Astrocyte (in vitro differentiated cells and primary cell): ENCODE measurements around the gene SLC25A10. TPM values are rescaled to one million over a fixed set of nuclear protein-coding genes. Genes with fewer than 3 reads are reported as not detected.

ENCODE experiments used
- DNase-seq: peaks from one replicate; pipeline ENCODE4 v3.0.0-alpha.2; 2010; ENCODE audit warnings: low read depth
- FAIRE-seq: peaks from 2 replicates; lab custom pipeline; 2011; peaks lifted over from hg19 to GRCh38; lab: Jason Lieb, UNC
- H2AFZ ChIP-seq: 2 replicates; pipeline ENCODE4 v1.6.0; 2012; ENCODE audit warnings: low read depth, low read length, inconsistent platforms
- H3K27ac ChIP-seq: 2 replicates; pipeline ENCODE4 v1.5.1; 2011; ENCODE audit warnings: low read depth, low read length, inconsistent platforms
- H3K27me3 ChIP-seq: 2 replicates; pipeline ENCODE4 v1.6.0; 2011; ENCODE audit warnings: low read length, inconsistent platforms; ENCODE audit not compliant: insufficient read depth
- H3K36me3 ChIP-seq: 2 replicates; pipeline ENCODE4 v1.5.1; 2011; ENCODE audit warnings: low read length, inconsistent platforms; ENCODE audit not compliant: insufficient read depth
- H3K4me1 ChIP-seq: 2 replicates; pipeline ENCODE4 v1.5.1; 2011; ENCODE audit warnings: low read length, inconsistent platforms; ENCODE audit not compliant: insufficient read depth
- H3K4me2 ChIP-seq: 2 replicates; pipeline ENCODE4 v1.6.0; 2012; ENCODE audit warnings: low read length, inconsistent platforms
- H3K4me3 ChIP-seq: 2 replicates; pipeline ENCODE4 v1.5.1; 2011; ENCODE audit warnings: low read depth, mild to moderate bottlenecking, low read length, inconsistent platforms; ENCODE audit not compliant: insufficient read depth
- H3K79me2 ChIP-seq: 2 replicates; pipeline ENCODE4 v1.6.0; 2012; ENCODE audit warnings: mild to moderate bottlenecking, low read length, inconsistent platforms; ENCODE audit not compliant: insufficient read depth
- H3K9ac ChIP-seq: 2 replicates; pipeline ENCODE4 v1.6.0; 2012; ENCODE audit warnings: mild to moderate bottlenecking, low read length, inconsistent platforms
- H3K9me3 ChIP-seq: 2 replicates; pipeline ENCODE4 v1.5.1; 2012; ENCODE audit warnings: low read depth, mild to moderate bottlenecking, low read length, inconsistent platforms; ENCODE audit not compliant: insufficient read depth
- H4K20me1 ChIP-seq: 2 replicates; pipeline ENCODE4 v1.6.0; 2012; ENCODE audit warnings: low read length, inconsistent platforms; ENCODE audit not compliant: insufficient read depth
- H3K27ac Mint-ChIP-seq: one replicate; pipeline ENCODE4 v1.8.0; 2021; ENCODE audit warnings: mild to moderate bottlenecking, mixed read lengths; ENCODE audit not compliant: unreplicated experiment
- H3K27me3 Mint-ChIP-seq: one replicate; pipeline ENCODE4 v1.8.0; 2021; ENCODE audit warnings: low read depth, mixed read lengths; ENCODE audit not compliant: unreplicated experiment
- H3K36me3 Mint-ChIP-seq: one replicate; pipeline ENCODE4 v1.8.0; 2021; ENCODE audit warnings: low read depth, mixed read lengths; ENCODE audit not compliant: unreplicated experiment
- H3K4me1 Mint-ChIP-seq: one replicate; pipeline ENCODE4 v1.8.0; 2021; ENCODE audit warnings: low read depth, mixed read lengths; ENCODE audit not compliant: unreplicated experiment
- H3K4me3 Mint-ChIP-seq: one replicate; pipeline ENCODE4 v1.8.0; 2021; ENCODE audit warnings: mild to moderate bottlenecking, moderate library complexity, mixed read lengths; ENCODE audit not compliant: unreplicated experiment
- H3K9me3 Mint-ChIP-seq: one replicate; pipeline ENCODE4 v1.8.0; 2021; ENCODE audit warnings: mild to moderate bottlenecking, mixed read lengths; ENCODE audit not compliant: unreplicated experiment
- EZH2 ChIP-seq: IDR thresholded peaks from 2 replicates; pipeline ENCODE4 v1.6.1; 2012; ENCODE audit warnings: mild to moderate bottlenecking, low read length, inconsistent platforms; ENCODE audit not compliant: insufficient read depth
- total RNA-seq: library from RNA; stranded (reverse); gene quantifications from 2 replicates; pipeline ENCODE4 v1.2.1, GENCODE V29; 2021
- TF ChIP-seq, protein P1 (sequence below): IDR thresholded peaks from 2 replicates; pipeline ENCODE4 v1.5.1; 2011; ENCODE audit warnings: low read depth, mild to moderate bottlenecking, inconsistent platforms, low read length, moderate library complexity; ENCODE audit not compliant: insufficient read depth

SLC25A10 gene
- total RNA-seq, 1 donor from 2014 or later, result 9.3 TPM

DNA sequence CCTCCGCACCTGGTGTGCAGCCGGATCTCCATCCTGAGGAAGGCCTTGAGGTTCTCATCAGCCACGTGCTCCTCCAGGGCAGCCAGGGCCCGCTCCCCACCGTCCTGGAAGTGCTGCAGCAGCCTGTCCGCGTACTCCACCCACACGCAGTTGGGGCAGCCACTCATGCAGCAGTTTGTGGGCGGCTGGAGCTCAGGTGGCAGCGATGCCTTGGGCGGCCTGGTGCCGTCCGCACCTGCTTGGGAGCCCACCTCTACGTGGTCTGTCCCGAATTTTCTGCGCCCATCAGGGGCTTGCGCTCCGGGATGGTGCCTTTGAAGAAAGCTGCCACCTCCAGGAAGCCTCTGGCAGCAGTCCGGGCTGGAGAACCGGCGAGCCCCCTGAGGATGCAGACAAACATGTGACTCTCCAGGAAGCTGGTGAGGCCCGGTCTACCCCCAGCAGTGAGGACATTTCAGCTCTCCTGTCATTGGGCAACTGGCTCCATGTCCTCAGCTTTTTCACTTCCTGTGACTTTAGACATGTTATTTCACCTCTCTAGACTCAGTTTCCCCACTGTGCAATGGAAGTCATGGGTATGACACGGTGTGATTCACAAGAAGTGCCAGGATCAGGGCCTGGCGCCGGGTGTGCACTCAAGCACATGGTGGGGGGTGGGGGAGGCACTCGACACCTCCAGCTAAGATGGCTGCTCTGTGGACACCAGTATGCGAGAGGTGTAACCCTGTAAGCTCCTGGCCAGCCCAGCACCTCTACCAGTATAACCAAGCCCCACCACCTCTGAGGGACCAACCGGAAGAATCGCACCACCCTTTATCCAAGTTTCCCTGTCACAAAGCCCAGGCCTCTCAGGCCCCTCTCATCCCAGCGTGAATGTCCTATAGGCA is 46.6 kb upstream of the SLC25A10 start:
- H3K27ac ChIP-seq, result peak overlapping the region; percentile 77
- peaks cover 17% of the 10 kb centered on the region for H3K4me1 ChIP-seq
- FAIRE-seq (no peak), DNase-seq (no peak)
- Mint-ChIP-seq H3K4me1 (peaks cover 18% of the 10 kb centered on the region), H3K4me3 (peak overlapping the region; percentile 93), H3K36me3 (peaks cover 3% of the 10 kb centered on the region), H3K27ac (peak overlapping the region; percentile 96), H3K9me3 (no peaks in the 10 kb centered on the region), H3K27me3 (no peaks in the 10 kb centered on the region)
- peak overlapping the region; percentile 97 for H3K4me2 ChIP-seq
- H3K9me3 ChIP-seq, result no peaks in the 10 kb centered on the region
- H2AFZ ChIP-seq, result peak overlapping the region; percentile 61
- H3K79me2 ChIP-seq, result peaks cover 52% of the 10 kb centered on the region
- H4K20me1 ChIP-seq, result peaks cover 12% of the 10 kb centered on the region
- peak overlapping the region; percentile 93 for H3K9ac ChIP-seq
- H3K27me3 ChIP-seq, result no peaks in the 10 kb centered on the region
- peak overlapping the region; percentile 84 for H3K4me3 ChIP-seq
- TF ChIP-seq EZH2, result no peak
- TF ChIP-seq, protein P1, sequence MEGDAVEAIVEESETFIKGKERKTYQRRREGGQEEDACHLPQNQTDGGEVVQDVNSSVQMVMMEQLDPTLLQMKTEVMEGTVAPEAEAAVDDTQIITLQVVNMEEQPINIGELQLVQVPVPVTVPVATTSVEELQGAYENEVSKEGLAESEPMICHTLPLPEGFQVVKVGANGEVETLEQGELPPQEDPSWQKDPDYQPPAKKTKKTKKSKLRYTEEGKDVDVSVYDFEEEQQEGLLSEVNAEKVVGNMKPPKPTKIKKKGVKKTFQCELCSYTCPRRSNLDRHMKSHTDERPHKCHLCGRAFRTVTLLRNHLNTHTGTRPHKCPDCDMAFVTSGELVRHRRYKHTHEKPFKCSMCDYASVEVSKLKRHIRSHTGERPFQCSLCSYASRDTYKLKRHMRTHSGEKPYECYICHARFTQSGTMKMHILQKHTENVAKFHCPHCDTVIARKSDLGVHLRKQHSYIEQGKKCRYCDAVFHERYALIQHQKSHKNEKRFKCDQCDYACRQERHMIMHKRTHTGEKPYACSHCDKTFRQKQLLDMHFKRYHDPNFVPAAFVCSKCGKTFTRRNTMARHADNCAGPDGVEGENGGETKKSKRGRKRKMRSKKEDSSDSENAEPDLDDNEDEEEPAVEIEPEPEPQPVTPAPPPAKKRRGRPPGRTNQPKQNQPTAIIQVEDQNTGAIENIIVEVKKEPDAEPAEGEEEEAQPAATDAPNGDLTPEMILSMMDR, result no peak
- H3K36me3 ChIP-seq, result peaks cover 4% of the 10 kb centered on the region

DNA sequence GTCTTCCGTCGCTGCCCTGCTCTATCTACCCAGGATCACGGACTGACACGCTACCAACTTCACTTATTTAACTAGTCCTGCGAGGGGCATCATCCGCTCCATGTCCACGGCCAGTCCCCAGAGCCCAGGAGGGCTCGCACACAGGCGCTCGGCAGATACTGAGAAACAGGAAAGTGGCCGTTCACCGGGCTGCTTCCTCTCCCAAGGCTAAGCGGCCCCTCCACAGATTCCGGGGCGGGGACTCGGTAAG is 46.1 kb upstream of the SLC25A10 start:
- peak overlapping the region; percentile 93 for H3K4me3 Mint-ChIP-seq
- H3K27ac Mint-ChIP-seq, result peak overlapping the region; percentile 96
- no peak for DNase-seq
- H3K9me3 Mint-ChIP-seq, result no peaks in the 10 kb centered on the region
- peaks cover 14% of the 10 kb centered on the region for H4K20me1 ChIP-seq
- H3K36me3 Mint-ChIP-seq, result peaks cover 3% of the 10 kb centered on the region
- H2AFZ ChIP-seq, result peak overlapping the region; percentile 61
- H3K9ac ChIP-seq, result peak overlapping the region; percentile 93
- peak overlapping the region; percentile 84 for H3K4me3 ChIP-seq
- H3K27me3 Mint-ChIP-seq, result no peaks in the 10 kb centered on the region
- peaks cover 18% of the 10 kb centered on the region for H3K4me1 Mint-ChIP-seq
- peaks cover 53% of the 10 kb centered on the region for H3K79me2 ChIP-seq
- peaks cover 4% of the 10 kb centered on the region for H3K36me3 ChIP-seq
- H3K9me3 ChIP-seq, result no peaks in the 10 kb centered on the region
- TF ChIP-seq, protein P1, result no peak
- TF ChIP-seq EZH2, result no peak
- H3K27me3 ChIP-seq, result no peaks in the 10 kb centered on the region
- peak overlapping the region; percentile 97 for H3K4me2 ChIP-seq
- no peak for FAIRE-seq
- H3K27ac ChIP-seq, result peak overlapping the region; percentile 77
- peaks cover 17% of the 10 kb centered on the region for H3K4me1 ChIP-seq
